ENCODE measurements around the gene CACYBP.
"Not testable (repeated sequence)": the region's sequence is repeated elsewhere in the genome, so short reads cannot be mapped to it uniquely, and the experiment has no call there.

The CACYBP gene

DNA sequence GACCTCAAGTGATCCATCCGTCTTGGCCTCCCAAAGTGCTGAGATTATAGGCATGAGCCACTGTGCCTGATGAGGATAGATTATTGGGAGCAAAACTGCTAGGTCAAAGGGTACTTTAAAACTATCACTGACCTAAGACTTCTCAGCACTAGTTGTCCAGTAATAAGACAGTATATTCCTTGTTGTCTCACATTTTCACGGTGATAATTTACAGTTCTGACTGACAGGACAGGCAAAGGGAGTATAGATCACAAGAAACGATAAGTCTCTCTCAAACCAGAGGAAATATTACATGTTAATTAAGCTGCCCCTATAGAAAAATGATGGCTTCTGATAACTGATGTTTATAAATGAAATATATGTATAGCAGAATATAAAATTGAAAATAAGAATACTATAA lies 19.8 kb downstream of the CACYBP start:
- WGBS, result 96% methylated on average over 2 of the region's 3 CpGs
- H3K36me3 ChIP-seq (ENCODE audit: insufficient read depth, low read length), result peaks cover 37% of the 10 kb centered on the region
- H3K27ac ChIP-seq (ENCODE audit: low read depth, low read length), result no peak overlapping the region

DNA sequence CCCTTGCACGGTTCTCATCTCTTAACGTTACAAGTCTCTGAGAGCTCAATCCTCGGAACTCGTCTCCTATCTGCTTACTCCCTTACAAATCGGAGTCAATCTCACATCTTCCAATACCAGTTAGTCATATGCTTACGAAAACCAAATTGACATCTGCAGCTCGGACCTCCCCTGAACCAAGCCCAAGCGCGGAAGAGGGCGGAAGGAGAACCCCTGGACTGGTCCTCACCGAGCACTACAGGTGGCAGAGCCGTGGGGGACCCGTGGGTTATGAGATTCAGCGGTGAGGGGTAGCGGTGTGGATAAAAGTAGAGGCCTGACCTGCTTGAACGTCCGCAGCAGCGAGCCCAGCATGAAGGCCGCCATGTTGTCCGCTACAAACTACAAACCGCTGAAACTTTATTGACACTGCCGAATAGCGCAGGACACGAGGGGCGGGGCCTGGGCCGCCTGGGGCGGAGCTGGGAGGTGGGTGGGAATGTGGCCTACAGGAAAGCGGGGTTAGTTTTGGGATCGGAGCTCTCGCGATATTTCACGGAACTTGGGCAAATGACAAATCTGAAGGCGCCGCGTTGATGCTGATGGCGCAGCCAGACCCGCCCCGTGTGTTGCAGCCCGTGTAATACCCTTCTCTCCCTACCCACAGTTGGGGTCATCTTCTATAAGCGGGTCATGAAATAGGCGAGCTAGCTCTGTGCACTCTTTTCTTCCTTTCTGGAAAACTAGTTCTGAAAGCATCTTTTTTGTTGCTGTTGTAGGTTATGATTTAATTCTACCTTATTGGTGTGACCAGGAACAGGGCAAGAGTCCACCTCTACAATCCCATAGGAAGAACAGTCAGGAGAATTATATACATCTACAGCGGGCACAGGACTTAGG lies 23.5 kb downstream of the CACYBP start, which contains the start of gene MRPS14:
Gene MRPS14 (minus strand): TSS at position 383 of the 879 bp plus-strand sequence. CDS start 17 bp downstream, at position 366.
- Histone ChIP-seq H3K36me3 (ENCODE audit: insufficient read depth, low read length) (peaks cover 4% of the 10 kb centered on the region), H3K27ac (ENCODE audit: low read depth, low read length) (peak within 1 kb of the TSS; percentile 61), H3K4me1 (ENCODE audit: insufficient read depth, low read length) (no peaks in the 10 kb centered on the region), H3K9me3 (ENCODE audit: insufficient read depth, low read depth, low read length) (no peaks in the 10 kb centered on the region), H3K27me3 (ENCODE audit: insufficient read depth, low read length) (no peaks in the 10 kb centered on the region), H3K9ac (ENCODE audit: low read depth, low read length) (peak within 1 kb of the TSS; percentile 86), H3K4me3 (ENCODE audit: low read length) (peak within 1 kb of the TSS; percentile 94)
- 3% methylated on average over 42 of the region's 42 CpGs for WGBS

More for the DNA sequence above, 19.8 kb downstream of the CACYBP start:
- Histone ChIP-seq H3K4me1 (ENCODE audit: insufficient read depth, low read length) (no peaks in the 10 kb centered on the region), H3K4me3 (ENCODE audit: low read length) (no peak overlapping the region), H3K27me3 (ENCODE audit: insufficient read depth, low read length) (no peaks in the 10 kb centered on the region), H3K9me3 (ENCODE audit: insufficient read depth, low read depth, low read length) (no peaks in the 10 kb centered on the region), H3K9ac (ENCODE audit: low read depth, low read length) (no peak overlapping the region)

DNA sequence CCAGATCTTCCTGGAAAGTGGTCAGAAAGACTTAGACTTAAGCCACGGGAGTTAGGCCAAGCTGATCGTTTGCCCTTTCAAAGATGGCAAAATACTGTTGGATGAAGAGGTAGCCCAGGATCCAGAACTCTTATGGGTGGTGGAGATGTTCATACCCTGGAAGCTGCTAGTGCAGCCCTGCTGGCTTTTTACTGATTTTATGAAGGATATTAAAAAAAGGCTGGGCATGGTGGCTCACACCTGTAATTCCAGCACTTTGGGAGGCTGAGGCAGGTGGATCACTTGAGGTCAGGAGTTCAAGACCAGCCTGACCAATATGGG lies 24.1 kb downstream of the CACYBP start:
- Histone ChIP-seq H3K4me3 (ENCODE audit: low read length) (peak overlapping the region; percentile 94), H3K27ac (ENCODE audit: low read depth, low read length) (peak overlapping the region; percentile 57), H3K9ac (ENCODE audit: low read depth, low read length) (peak overlapping the region; percentile 76)
- not testable (repeated sequence) for H3K4me1 ChIP-seq (ENCODE audit: insufficient read depth, low read length); H3K9me3 ChIP-seq (ENCODE audit: insufficient read depth, low read depth, low read length); H3K27me3 ChIP-seq (ENCODE audit: insufficient read depth, low read length); H3K36me3 ChIP-seq (ENCODE audit: insufficient read depth, low read length)
- WGBS, result 92% methylated on average over 2 of the region's 2 CpGs

DNA sequence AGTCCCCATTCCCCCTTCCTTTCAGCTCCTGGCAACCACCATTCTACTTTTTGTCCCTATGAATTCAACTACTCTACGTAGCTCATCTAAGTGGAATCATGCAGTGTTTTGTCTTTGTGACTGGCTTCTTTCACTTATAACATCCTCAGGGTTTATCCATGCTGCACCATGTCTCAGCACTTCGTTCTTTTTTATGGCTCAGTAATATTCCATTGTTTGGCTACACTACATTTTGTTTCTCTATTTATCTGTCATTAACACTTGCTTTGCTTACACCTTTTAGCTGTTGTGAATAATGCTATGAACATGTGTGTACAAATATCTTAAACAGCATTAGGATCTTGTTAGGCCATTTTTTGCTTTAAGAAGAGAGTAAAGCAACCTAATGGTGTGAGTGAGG lies 25.0 kb downstream of the CACYBP start:
- H3K27me3 ChIP-seq (ENCODE audit: insufficient read depth, low read length), result no peaks in the 10 kb centered on the region
- no peak overlapping the region for H3K9ac ChIP-seq (ENCODE audit: low read depth, low read length)
- H3K4me1 ChIP-seq (ENCODE audit: insufficient read depth, low read length), result no peaks in the 10 kb centered on the region
- no peak overlapping the region for H3K4me3 ChIP-seq (ENCODE audit: low read length)
- H3K27ac ChIP-seq (ENCODE audit: low read depth, low read length), result no peak overlapping the region
- WGBS, result 92% methylated on average over 2 of the region's 2 CpGs
- no peaks in the 10 kb centered on the region for H3K9me3 ChIP-seq (ENCODE audit: insufficient read depth, low read depth, low read length)
- no peaks in the 10 kb centered on the region for H3K36me3 ChIP-seq (ENCODE audit: insufficient read depth, low read length)

DNA sequence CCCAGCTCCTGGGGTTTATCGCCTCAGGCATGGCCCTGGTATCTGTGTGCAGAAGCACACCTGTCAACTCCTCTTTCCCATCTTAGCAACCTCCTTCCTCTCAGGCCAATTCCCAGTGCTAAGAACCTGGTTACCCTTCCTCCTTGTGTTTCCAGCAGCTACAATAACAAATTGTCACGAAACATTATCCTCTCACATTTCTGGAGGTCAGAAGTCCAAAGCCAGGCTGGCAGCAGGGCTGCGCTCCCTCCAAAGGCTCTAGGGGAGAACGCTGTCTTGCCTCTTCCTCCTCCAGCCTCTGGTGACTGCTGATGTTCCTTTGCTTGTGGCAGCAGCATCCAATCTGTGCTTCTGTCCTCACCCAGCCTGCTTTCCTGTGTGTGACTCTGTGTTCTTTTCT lies 34.2 kb downstream of the CACYBP start:
- Histone ChIP-seq H3K27me3 (ENCODE audit: insufficient read depth, low read length) (no peaks in the 10 kb centered on the region), H3K27ac (ENCODE audit: low read depth, low read length) (no peak overlapping the region), H3K9me3 (ENCODE audit: insufficient read depth, low read depth, low read length) (no peaks in the 10 kb centered on the region), H3K36me3 (ENCODE audit: insufficient read depth, low read length) (no peaks in the 10 kb centered on the region), H3K4me1 (ENCODE audit: insufficient read depth, low read length) (peaks cover 13% of the 10 kb centered on the region), H3K9ac (ENCODE audit: low read depth, low read length) (no peak overlapping the region), H3K4me3 (ENCODE audit: low read length) (no peak overlapping the region)
- 92% methylated on average over 4 of the region's 4 CpGs for WGBS

DNA sequence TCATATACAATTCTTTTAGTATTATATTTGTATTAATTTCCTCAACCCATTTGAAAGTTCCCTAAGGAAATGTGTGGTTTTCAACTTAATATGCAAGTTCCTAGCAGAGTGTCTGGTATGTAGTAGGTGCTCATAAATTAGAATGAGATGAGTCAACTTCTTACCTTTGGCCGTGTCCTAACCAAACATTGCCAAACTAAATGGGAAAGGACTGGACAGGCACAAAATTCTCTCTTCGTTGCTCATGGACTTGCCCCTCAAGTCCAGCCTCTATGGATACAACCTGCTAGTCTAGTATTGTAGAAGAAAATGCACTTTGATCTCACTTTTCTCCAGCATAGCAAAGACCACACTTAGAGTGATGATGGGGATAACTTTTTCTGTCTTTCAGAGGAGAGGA lies 35.0 kb downstream of the CACYBP start:
- peaks cover 13% of the 10 kb centered on the region for H3K4me1 ChIP-seq (ENCODE audit: insufficient read depth, low read length)
- 97% methylated on average over 2 of the region's 2 CpGs for WGBS
- no peak overlapping the region for H3K27ac ChIP-seq (ENCODE audit: low read depth, low read length)

DNA sequence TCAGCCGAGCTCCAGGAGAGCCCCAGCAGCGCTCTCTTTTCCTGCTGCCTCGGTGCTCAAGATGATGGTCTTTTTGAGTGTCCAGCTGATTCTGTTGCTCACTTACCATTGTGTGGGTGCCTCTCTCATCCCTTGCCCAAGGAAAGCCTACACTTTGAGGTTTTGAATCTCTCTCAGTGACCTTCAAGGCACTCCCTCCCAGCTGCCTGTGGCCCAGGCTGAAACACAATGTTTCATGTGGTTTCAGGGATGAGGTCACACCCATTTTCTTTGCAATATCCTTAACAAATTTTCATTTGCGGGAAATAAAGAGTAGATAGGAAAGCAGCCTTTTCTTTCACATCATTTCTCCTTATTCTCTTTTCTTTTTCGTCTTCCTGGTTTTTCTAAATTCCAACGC lies 36.1 kb downstream of the CACYBP start:
- no peaks in the 10 kb centered on the region for H3K36me3 ChIP-seq (ENCODE audit: insufficient read depth, low read length)
- H3K27ac ChIP-seq (ENCODE audit: low read depth, low read length), result no peak overlapping the region
- no peaks in the 10 kb centered on the region for H3K9me3 ChIP-seq (ENCODE audit: insufficient read depth, low read depth, low read length)
- H3K4me1 ChIP-seq (ENCODE audit: insufficient read depth, low read length), result peaks cover 13% of the 10 kb centered on the region
- H3K9ac ChIP-seq (ENCODE audit: low read depth, low read length), result no peak overlapping the region
- 88% methylated on average over 5 of the region's 6 CpGs for WGBS
- H3K4me3 ChIP-seq (ENCODE audit: low read length), result no peak overlapping the region
- no peaks in the 10 kb centered on the region for H3K27me3 ChIP-seq (ENCODE audit: insufficient read depth, low read length)

More for the DNA sequence above, 35.0 kb downstream of the CACYBP start:
- Histone ChIP-seq H3K36me3 (ENCODE audit: insufficient read depth, low read length) (no peaks in the 10 kb centered on the region), H3K27me3 (ENCODE audit: insufficient read depth, low read length) (no peaks in the 10 kb centered on the region), H3K9ac (ENCODE audit: low read depth, low read length) (no peak overlapping the region), H3K9me3 (ENCODE audit: insufficient read depth, low read depth, low read length) (no peaks in the 10 kb centered on the region), H3K4me3 (ENCODE audit: low read length) (no peak overlapping the region)

DNA sequence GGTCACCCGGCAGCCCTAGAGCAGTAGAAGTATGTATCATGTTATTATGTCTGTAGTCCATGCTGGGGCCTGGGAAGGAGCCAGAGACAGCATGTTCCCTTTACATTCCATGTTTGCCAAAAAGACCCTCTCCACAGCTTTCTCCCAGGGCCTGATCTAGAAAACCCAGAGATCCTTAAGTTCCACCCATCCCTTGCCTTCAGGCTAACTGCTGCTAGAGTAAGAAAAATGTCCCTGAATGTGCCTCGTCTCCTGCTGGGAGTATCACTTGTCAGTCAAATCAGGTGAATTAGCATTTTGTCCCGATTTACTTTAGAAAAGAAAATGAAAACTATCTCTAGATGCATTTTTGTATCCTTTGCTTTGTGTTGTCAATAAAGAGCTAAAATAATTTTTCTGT lies 36.7 kb downstream of the CACYBP start:
- no peaks in the 10 kb centered on the region for H3K27me3 ChIP-seq (ENCODE audit: insufficient read depth, low read length)
- H3K27ac ChIP-seq (ENCODE audit: low read depth, low read length), result no peak overlapping the region
- no peaks in the 10 kb centered on the region for H3K9me3 ChIP-seq (ENCODE audit: insufficient read depth, low read depth, low read length)
- H3K4me1 ChIP-seq (ENCODE audit: insufficient read depth, low read length), result peaks cover 13% of the 10 kb centered on the region
- H3K36me3 ChIP-seq (ENCODE audit: insufficient read depth, low read length), result no peaks in the 10 kb centered on the region
- H3K9ac ChIP-seq (ENCODE audit: low read depth, low read length), result no peak overlapping the region
- no peak overlapping the region for H3K4me3 ChIP-seq (ENCODE audit: low read length)
- 56% methylated on average over 3 of the region's 3 CpGs for WGBS

DNA sequence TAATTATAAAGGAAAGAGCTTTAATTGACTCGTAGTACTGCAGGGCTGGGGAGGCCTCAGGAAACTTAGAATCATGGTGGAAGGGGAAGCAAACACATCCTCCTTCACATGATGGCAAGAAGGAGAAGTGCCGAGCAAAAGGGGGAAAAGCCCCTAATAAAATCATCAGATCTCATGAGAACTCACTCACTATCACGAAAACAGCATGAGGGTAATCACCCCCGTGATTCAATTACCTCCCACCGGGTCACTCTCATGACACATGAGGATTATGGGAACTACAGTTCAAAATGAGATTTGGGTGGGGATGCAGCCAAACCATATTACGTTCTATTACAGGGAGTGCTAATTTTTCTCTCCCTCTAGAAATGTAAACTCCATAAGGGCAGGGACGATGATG lies 37.7 kb downstream of the CACYBP start:
- WGBS, result 81% methylated on average over 5 of the region's 7 CpGs
- H3K36me3 ChIP-seq (ENCODE audit: insufficient read depth, low read length), result no peaks in the 10 kb centered on the region
- H3K9me3 ChIP-seq (ENCODE audit: insufficient read depth, low read depth, low read length), result no peaks in the 10 kb centered on the region
- H3K27me3 ChIP-seq (ENCODE audit: insufficient read depth, low read length), result no peaks in the 10 kb centered on the region
- no peak overlapping the region for H3K4me3 ChIP-seq (ENCODE audit: low read length)
- peaks cover 13% of the 10 kb centered on the region for H3K4me1 ChIP-seq (ENCODE audit: insufficient read depth, low read length)
- H3K27ac ChIP-seq (ENCODE audit: low read depth, low read length), result no peak overlapping the region
- H3K9ac ChIP-seq (ENCODE audit: low read depth, low read length), result no peak overlapping the region

DNA sequence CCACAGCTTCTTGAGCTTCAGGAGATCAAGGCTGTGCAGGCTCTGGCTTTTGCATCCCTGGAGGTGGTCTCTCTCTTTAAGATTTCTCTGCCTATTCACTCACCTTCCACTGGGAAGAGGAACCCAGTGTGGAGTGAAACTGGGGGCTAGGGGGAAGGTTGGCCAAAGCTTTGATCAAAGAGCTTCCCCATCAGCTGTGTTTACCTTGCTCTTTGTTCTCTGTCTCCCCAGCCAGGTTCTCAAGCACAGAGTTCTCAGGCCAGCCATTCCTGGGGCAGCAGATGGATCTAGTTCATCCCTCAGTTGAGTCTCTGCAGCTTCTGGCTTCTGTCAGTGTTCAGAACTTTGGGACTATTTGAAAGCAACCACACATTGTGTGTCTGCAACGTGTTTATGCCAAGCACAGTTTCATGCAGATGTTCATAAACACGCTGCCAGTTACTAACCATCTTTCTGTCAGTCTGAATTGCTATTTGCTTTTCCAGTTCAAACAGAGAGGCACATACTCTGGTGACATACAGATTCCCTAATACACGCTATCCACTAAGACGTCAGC lies 40.7 kb downstream of the CACYBP start:
- no peak overlapping the region for H3K27ac ChIP-seq (ENCODE audit: low read depth, low read length)
- no peaks in the 10 kb centered on the region for H3K27me3 ChIP-seq (ENCODE audit: insufficient read depth, low read length)
- H3K9ac ChIP-seq (ENCODE audit: low read depth, low read length), result no peak overlapping the region
- H3K36me3 ChIP-seq (ENCODE audit: insufficient read depth, low read length), result no peaks in the 10 kb centered on the region
- 75% methylated on average over 4 of the region's 4 CpGs for WGBS
- peaks cover 13% of the 10 kb centered on the region for H3K4me1 ChIP-seq (ENCODE audit: insufficient read depth, low read length)
- no peak overlapping the region for H3K4me3 ChIP-seq (ENCODE audit: low read length)
- H3K9me3 ChIP-seq (ENCODE audit: insufficient read depth, low read depth, low read length), result no peaks in the 10 kb centered on the region

DNA sequence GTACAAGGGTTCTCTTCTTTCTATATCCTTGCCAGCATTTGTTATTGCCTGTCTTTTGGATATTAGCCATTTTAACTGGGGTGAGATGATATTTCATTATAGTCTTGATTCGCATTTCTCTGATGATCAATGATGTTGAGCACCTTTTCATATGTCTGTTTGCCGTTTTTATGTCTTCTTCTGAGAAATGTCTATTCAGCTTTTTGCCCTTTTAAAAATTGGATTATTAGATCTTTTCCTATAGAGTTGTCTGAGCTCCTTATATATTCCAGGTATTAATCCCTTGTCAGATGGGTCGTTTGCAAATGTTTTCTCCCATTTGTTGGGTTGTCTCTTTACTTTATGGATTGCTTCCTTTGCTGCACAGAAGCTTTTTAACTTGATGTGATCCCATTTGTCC lies 42.9 kb downstream of the CACYBP start:
- WGBS, result 90% methylated on average over 3 of the region's 3 CpGs
- Histone ChIP-seq H3K9ac (ENCODE audit: low read depth, low read length) (no peak overlapping the region), H3K9me3 (ENCODE audit: insufficient read depth, low read depth, low read length) (no peaks in the 10 kb centered on the region), H3K36me3 (ENCODE audit: insufficient read depth, low read length) (no peaks in the 10 kb centered on the region), H3K27me3 (ENCODE audit: insufficient read depth, low read length) (no peaks in the 10 kb centered on the region), H3K27ac (ENCODE audit: low read depth, low read length) (no peak overlapping the region), H3K4me1 (ENCODE audit: insufficient read depth, low read length) (no peaks in the 10 kb centered on the region), H3K4me3 (ENCODE audit: low read length) (no peak overlapping the region)
